NK-92 treated with Interleukin-12 subunit alpha and Interleukin-12 subunit beta, amount 100 ng/mL, for 24 hours (cell line): ENCODE data around the gene ZNHIT2.
A peak's percentile ranks its signal among the peaks of the same experiment; 100 is the strongest.
"Not testable (repeated sequence)": the region's sequence is repeated elsewhere in the genome, so short reads cannot be mapped to it uniquely, and the experiment has no call there.

ENCODE experiments used
- DNase-seq: peaks from one replicate; lab custom pipeline; 2025; lab: John Stamatoyannopoulos, UW

The ZNHIT2 gene

DNA sequence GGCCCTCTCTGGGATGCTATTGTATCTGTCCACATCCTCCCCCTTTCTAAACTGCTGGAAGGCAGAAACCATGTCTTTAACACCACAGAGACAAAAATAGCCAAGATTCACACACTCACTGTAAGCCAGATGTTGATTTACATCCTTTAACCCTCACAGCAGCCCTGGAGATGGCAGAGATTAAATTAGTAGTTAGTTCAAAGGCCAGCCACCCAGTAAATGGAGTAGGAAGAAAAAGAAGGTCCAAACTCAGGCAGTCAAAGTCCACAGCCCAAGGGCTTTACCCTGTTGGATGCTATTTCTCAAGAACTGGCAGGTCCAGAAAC is 2.1 kb upstream of the ZNHIT2 start:
- DNase-seq: no peak

DNA sequence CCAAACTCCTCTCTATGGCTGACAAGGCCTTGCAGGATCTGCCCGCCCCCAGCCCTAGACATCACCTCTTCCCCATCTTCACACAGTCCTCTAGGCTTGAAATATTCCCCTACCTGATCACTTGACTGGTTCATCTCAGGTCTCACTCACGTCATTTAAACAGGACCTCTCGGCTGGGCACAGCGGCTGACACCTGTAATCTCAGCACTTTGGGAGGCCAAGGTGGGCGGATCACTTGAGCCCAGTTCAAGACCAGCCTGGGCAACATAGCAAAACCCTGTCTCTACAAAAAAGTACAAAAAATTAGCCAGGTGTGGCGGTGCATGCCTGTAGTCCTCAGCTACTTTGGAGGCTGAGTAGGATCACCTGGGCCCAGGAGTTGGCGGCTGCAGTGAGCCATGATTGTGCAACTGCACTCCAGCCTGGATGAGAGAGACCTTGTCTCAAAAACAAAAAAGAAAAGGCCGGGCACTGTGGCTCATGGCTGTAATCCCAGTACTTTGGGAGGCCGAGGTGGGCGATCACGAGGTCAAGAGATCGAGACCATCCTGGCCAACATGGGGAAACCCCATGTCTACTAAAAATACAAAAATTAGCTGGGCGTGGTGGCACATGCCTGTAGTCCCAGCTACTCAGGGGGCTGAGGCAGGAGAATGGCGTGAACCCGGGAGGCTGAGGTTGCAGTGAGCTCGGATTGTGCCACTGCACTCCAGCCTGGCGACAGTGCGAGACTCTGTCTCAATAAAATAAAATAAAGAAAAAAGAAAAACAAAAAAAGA is 1.6 kb upstream of the ZNHIT2 start:
- DNase-seq: not testable (repeated sequence)

DNA sequence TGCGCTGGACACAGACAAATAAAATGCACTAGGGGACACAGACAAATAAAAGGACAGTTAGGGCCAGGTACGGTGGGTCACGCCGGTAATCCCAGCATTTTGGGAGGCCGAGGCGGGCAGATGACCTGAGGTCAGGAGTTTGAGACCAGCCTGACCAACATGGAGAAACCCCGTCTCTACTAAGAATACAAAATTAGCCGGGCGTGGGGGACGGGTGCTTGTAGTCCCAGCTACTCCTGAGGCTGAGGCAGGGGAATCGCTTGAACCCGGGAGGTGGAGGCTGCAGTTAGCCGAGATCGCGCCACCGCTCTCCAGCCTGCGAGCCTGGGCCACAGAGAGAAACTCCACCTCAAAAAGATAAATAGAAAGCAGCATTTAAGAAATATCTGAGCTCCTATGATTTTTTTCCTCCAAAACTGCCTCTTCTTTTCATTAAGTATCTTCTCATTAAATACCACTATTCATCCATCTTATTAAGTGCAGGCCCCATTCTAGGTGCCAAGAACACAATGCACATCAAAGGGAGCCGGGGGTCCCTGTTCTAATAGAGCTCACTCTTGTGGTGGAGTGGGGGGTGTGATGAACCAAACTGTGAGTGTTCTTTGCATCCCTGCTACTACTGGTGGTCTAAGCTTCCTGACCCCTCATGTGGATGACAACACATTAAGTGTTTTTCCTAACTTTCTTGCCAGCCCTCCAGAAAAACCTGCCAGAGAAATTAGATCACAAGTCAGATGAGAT is 766 bp upstream of the ZNHIT2 start:
- no peak for DNase-seq

GRCh38 chr11:65116370-65117205 is 913 bp downstream of the ZNHIT2 start:
- no peak for DNase-seq

GRCh38 chr11:65115361-65116082 is 2.0 kb downstream of the ZNHIT2 start:
- DNase-seq: no peak

GRCh38 chr11:65114538-65115171 is 2.8 kb downstream of the ZNHIT2 start:
- no peak for DNase-seq

DNA sequence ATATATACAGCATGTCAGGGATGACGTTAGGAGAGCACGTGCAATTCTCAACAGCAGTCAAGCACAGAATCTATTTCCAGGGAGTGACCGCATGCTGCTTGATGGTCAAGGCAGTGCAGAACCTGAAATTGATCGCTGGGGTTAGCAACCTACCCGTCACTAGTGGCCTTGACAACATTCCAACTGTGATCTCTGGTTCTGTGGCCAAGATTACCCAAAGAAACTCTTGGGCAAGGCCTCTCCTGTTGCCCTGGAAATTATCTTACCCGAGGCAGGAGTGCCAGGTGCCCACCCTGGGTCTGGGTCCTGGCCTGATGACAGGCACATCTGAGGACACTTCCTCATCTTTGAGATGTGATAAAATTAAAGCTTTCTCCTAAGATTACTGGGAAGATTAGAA is 3.7 kb downstream of the ZNHIT2 start:
- DNase-seq: no peak

GRCh38 chr11:65113361-65113756 is 4.1 kb downstream of the ZNHIT2 start:
- no peak for DNase-seq

- DNase-seq: no peak
These were observed 4.7 kb downstream of the ZNHIT2 start for GRCh38 chr11:65112546-65113360.

GRCh38 chr11:65111744-65112545 is 5.6 kb downstream of the ZNHIT2 start, which contains the start of gene TM7SF2:
TSS of gene TM7SF2 (plus strand) at chr11:65111872. CDS start at chr11:65112016, 144 bp downstream.
- peak; percentile 80 for DNase-seq

DNA sequence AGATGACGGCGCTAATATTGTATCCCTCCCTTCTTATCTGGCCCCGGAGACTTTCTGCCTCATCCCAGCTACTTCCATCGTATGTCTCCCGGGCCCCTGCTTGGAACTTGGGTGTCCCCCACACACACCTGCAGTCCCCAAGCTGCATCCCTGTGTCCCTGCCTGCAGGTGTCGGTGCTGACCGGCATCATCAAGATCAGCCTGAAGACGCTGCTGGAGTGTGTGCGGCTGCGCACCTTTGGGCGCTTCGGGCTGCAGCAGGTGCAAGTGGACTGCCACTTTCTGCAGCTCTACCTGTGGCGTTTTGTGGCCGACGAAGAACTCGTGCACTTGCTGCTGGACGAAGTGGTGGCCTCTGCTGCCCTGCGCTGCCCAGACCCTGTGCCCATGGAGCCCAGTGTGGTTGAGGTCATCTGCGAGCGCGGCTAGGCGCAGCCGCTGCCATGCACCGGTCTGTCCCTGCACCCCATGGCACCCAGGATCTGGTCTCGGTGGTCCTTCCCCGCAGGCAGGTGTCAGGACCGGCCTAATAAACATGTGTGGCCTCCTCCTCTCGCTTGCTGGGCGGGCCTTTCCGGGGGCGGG is 6.2 kb downstream of the ZNHIT2 start:
- DNase-seq: no peak

GRCh38 chr11:65110354-65110861 is 7.1 kb downstream of the ZNHIT2 start:
- DNase-seq: peak; percentile 72

DNA sequence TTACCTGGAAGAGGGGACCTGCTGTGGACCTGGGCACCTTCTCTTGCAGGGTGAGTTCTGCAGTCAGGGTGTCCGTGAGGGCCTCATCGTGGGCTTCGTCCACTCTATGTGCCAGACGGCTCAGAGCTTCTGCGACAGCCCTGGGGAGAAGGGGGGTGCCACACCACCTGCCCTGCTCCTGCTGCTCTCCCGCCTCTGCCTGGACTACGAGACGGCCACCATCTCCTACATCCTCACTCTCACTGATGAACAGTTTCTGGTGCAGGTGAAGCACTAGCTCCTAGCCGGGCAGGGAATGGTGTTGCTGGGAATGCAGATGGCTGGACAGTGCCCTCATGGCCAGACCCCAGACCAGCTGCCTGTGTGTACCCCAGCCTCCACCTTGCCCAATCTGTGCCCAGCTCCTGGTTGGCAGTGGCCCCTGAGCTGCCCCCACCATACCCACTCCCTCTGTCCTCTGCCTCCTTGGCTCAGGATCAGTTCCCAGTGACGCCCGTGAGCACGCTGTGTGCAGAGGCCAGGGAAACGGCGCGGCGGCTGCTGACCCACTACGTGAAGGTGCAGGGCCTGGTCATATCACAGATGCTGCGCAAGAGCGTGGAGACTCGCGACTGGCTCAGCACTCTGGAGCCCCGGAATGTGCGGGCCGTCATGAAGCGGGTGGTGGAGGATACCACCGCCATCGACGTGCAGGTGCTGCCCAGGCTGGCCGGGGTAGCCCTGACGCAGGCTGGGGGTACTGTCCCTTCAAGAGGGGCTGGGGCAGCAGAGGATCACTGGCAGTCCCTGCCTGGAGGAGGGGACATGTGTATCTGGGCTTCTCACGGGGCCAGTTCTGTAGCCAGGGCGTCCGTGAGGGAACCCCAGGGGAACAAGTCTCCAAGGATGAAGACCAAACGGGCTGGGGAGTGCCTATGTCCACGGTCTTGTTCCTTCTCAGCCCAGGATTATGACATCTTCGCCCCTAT is 8.0 kb downstream of the ZNHIT2 start:
- DNase-seq: no peak

- DNase-seq: no peak
These were observed 8.9 kb downstream of the ZNHIT2 start for GRCh38 chr11:65108469-65109123.

DNA sequence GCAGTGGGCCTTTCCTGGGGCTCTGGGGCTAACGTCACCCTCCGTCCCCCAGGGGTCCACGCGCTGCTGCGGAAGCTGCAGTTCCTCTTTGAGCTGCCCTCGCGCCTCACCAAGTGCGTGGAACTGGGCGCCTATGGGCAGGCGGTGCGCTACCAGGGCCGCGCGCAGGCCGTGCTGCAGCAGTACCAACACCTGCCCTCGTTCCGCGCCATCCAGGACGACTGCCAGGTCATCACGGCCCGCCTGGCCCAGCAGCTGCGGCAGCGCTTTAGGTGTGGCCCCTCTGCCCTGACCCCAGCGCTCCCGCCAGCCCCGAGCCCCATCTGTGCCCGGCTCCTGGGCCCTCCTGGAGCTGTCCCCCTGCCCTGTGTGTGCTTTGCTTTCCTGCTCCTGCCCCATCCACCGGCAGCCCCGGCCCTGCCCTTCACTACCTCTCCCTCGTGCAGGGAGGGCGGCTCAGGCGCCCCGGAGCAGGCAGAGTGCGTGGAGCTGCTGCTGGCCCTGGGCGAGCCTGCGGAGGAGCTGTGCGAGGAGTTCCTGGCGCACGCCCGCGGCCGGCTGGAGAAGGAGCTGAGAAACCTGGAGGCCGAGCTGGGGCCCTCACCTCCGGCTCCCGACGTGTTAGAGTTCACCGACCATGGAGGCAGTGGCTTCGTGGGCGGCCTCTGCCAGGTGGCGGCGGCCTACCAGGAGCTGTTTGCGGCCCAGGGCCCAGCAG is 9.6 kb downstream of the ZNHIT2 start:
- DNase-seq: no peak

DNA sequence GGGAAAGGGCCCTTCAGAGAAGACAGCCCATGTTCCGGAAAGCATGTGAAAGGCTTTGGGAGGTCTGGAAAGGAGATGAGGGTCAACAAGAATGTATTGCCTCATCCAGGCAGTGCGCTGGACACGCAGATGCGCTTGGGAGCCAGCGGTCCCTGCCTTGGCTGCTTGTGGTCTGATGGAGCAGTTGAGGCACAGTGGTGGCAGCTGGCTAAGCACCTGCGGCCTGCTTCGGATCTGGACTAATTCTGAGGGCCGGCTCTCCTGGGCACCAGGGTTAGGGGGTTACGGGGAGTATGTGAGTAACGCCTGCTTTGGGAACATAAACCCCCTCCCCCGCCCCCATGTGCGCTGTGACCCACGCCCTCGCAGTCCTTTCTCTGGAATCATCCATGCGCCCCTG is 10.4 kb downstream of the ZNHIT2 start:
- DNase-seq: no peak

DNA sequence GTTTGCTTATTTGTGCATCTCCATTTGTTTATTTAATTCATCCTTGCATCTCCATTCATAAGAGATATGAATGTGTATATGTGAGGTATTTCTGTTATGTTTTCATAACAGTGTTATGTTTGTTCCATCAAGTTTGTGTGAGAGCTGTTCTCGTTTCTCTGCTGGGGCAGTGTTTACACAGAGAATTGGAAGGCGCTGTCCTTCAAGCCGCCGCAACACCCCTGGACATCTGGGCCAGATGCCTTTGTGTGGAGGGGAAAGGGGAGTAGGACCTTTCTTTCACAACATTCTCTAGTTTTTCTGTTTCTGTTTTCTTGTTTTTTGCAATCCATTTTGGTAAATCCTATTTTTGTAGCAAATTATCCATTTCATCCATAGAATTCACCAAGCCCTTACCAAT is 12.9 kb downstream of the ZNHIT2 start:
- no peak for DNase-seq
